Measurements from ENCODE around the gene HNRNPH3.
"Not testable (repeated sequence)": the region's sequence is repeated elsewhere in the genome, so short reads cannot be mapped to it uniquely, and the experiment has no call there.

HNRNPH3 gene, protein sequence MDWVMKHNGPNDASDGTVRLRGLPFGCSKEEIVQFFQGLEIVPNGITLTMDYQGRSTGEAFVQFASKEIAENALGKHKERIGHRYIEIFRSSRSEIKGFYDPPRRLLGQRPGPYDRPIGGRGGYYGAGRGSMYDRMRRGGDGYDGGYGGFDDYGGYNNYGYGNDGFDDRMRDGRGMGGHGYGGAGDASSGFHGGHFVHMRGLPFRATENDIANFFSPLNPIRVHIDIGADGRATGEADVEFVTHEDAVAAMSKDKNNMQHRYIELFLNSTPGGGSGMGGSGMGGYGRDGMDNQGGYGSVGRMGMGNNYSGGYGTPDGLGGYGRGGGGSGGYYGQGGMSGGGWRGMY

GRCh38 chr10:68331455-68332258 is at the start of gene HNRNPH3:
HNRNPH3 (plus strand) TSS chr10:68332064; CDS start chr10:68337222, 5,158 bp downstream.
- peak; percentile 97 for FAIRE-seq
- peak; percentile 99 for DNase-seq (ENCODE audit: low spot score)

- no peak for DNase-seq (ENCODE audit: low spot score)
Observed at GRCh38 chr10:68284062-68285001, 47.5 kb upstream of the HNRNPH3 start.

DNA sequence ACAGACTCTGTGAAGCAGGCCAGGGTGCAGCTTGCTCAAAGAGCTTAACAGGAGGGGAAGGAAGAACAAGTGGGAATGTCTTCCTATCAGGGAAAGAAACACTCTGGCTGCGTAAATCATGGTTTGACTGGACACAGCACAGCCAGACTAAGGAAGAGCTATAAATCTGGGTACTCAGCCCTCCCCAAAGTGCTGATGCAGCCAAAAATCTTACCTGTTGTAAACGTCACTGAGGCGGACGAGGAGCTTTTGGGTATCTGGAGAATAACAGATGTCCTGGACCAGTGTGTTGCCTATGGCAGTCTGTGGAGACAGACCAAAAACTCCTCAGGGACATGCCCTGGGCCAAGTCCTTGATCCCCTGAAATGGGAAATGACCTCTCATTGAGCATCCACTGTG is 43.1 kb upstream of the HNRNPH3 start:
- no peak for FAIRE-seq
- no peak for DNase-seq (ENCODE audit: low spot score)

More at GRCh38 chr10:68284062-68285001, 47.5 kb upstream of the HNRNPH3 start:
- FAIRE-seq = no peak

GRCh38 chr10:68290736-68291135 is 41.1 kb upstream of the HNRNPH3 start:
- DNase-seq (ENCODE audit: low spot score) (no peak), FAIRE-seq (no peak)

DNA sequence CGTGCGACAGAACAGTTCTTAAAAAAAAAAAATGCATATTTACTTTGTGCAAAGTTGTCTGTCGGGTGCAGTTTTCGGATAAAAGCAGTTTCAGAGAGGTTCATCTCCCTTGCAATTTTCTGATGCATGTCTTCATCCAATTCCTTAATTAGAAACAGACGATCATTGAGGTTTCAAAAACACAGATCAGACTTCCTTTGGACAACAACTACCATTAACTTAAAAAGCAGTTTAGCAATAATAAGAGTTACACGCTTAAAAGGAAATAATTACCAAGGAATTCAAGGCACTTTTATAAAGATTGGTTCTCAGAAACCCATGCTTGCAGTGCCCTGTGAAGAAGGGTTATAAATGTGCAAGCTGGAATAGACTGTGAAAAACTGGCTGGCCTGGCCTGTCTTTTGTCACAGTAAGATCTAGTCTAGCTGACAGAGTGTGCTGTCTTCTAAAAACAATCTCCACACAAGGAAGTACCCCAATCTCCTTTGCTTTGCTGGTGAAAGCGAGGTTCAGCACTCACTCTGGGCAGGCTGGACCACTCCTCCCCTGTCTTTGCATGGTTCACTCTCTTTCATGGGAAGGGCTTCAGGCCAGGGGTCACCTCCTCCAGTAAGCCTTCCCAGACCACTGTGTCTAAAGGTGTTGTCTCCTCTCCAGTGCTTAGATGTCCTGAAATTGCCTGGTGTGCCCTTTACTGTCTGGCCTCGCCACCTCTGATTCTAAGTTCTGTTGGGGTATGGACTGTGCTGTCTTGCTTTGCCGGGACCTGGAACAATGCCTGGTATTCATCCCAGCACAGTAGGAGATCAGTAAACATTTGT is 34.8 kb upstream of the HNRNPH3 start:
- FAIRE-seq = no peak

GRCh38 chr10:68301301-68301700 is 30.6 kb upstream of the HNRNPH3 start:
- FAIRE-seq (no peak), DNase-seq (ENCODE audit: low spot score) (no peak)

More for the DNA sequence above, 34.8 kb upstream of the HNRNPH3 start:
- no peak for DNase-seq (ENCODE audit: low spot score)

DNA sequence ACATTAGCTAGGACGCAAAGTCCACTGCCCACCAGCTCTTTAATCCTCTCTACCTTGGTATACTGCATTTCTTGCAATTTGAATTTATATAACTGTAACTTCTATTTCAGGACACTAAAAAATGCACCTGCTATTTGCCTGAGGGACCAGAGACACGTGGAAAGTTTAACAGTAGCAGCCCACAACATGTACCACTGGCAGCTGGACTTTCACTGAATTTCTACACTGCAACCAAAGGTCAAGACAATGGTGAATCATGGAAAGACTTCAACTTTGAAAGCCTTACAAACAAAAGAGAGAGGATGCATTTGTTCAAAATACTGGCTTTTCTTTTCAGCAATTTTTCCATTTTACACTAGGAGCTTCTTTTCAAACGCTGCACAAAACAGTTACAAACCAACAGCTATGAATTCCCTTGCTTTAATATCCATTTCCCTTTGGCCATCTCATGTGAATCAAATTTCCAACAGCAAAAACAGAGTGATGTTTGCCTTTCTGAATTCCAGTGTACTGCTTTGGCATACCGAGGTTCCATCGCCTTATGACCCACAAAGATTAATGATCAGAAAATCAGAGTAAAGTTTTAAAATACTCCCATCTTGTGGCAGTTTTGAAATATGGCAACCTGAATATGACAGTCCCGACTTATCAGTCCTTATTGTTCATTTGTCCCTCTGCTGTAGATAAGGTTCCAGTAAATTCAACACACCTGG is 29.9 kb upstream of the HNRNPH3 start:
- FAIRE-seq = no peak
- DNase-seq (ENCODE audit: low spot score) = peak; percentile 59

DNA sequence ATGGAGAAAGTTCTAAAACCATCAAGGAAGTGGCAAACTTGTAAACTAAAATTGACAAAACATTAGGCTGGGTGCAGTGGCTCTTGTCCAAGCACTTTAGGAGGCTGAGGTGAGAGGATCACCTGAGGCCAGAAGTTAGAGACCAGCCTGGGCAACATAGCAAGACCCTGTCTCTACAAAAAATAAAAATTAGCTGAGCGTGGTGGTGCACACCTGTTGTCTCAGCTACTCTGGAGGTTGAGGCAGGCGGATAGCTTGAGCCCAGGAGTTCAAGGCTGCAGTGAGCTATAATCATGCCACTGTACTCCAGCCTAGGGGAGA is 29.4 kb upstream of the HNRNPH3 start:
- FAIRE-seq (no peak), DNase-seq (ENCODE audit: low spot score) (no peak)

DNA sequence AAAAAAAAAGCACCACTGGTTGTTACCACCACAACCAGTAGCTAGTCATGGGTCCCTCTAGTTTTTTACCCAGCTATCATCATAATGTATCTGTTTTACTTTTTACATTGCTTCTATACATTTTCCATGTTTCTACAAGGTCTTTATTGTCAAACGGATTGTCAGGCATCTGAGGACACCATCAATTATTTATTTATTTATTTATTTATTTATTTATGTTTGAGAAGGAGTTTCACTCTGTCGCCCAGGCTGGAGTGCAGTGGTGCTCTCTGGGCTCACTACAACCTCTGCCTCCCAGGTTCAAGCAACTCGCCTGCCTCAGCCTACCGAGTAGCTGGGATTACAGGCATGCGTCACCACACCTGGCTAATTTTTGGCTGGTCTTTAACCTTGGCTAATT is 29.0 kb upstream of the HNRNPH3 start:
- FAIRE-seq (no peak), DNase-seq (ENCODE audit: low spot score) (no peak)

DNA sequence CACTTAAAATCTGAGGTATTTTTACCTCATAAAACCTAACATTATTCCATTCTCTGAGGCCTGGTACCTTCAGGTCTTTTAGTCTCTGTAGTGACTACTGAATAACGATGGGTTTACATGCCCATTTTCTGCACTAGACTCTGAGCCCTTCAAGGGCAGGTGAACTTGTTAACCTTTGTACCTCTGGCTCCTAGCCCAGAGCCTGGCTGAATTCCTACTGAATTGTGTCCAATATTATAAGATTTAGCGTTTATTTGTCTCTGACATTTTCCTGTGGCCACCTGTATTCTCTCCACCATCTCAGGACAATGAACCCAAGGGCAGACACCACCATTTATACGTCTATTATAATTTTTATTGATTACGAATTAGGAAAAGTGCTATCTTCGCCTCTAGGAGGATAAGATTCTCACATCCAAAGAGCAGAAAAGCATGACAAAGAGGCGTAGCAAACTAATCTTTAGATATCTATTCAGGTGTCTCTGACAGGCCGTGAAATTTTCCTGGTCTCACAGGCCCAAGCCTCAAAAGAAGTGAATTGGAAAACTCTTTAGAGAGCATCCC is 27.9 kb upstream of the HNRNPH3 start:
- DNase-seq (ENCODE audit: low spot score) = no peak
- no peak for FAIRE-seq

- FAIRE-seq (no peak), DNase-seq (ENCODE audit: low spot score) (no peak)
Observed at GRCh38 chr10:68305854-68306253, 26.0 kb upstream of the HNRNPH3 start.

GRCh38 chr10:68310531-68310930 is 21.3 kb upstream of the HNRNPH3 start:
- FAIRE-seq (no peak), DNase-seq (ENCODE audit: low spot score) (no peak)

GRCh38 chr10:68314930-68315329 is 16.9 kb upstream of the HNRNPH3 start:
- not testable (repeated sequence) for FAIRE-seq; DNase-seq (ENCODE audit: low spot score)

DNA sequence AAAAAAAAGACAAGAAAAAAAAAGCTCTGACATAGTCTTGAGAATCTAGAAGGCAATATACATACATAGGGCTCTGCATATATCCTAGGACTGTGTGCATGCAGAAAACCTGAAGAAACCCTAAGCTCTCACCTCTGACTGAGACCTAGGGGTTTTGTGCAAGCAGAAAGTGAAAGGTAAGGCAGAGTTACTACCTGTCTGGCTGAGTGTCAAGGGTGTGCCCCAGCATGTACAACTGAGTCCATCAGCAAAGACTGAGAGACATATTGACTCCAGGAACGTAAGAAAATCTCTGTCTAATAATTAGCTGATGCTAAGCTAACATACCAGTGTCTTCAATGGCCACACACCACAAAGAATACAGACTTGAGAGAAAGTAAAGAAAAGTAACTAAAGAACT is 16.3 kb upstream of the HNRNPH3 start:
- FAIRE-seq (no peak), DNase-seq (ENCODE audit: low spot score) (no peak)

DNA sequence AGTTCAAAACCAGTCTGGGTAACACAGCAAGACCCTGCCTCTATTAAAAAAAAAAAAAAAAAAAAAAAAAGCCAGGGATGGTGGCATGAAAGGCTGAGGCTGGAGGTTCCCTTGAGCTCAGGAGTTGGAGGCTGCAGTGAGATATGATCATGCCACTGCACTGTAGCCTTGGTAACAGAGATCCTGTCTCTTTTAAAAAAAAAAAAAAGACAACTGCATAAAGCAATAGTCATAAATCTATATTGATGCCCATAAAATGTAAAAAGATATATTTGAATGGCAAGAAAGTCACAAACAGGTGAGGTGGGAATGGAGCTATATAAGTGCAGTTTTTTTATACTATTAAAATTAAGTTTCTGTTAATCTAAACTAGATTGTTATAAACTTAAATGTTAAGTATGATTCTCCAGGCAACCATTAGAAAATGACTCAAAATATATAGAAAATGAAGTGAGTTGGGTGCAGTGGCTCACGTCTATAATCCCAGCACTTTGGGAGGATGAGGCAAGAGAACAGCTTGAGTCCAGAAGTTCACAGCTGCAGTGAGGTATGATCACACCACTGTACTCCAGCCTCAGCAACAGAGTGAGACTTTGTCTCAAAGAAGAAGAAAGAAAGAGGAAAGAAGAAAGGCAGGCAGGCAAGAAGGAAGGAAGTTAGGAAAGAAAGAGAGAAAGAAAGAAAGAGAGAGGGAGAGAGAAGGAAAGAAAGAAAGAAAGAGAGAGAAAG is 13.4 kb upstream of the HNRNPH3 start:
- DNase-seq (ENCODE audit: low spot score) (no peak), FAIRE-seq (no peak)

DNA sequence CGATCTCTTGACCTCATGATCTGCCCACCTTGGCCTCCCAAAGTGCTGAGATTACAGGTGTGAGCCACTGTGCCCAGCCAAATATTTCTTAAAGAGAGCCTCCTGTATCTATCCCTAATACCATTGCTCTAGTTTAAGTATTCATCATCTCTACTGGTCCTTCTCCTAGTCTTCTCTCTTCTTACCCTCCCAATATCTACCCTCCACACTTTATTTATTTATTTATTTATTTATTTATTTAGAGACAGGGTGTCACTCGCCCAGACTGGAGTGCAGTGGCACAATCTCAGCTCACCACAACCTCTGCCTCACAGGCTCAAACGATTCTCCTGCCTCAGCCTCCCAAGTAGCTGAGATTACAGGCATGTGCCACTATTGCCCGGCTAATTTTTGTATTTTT is 7.5 kb upstream of the HNRNPH3 start:
- FAIRE-seq = not testable (repeated sequence)

DNA sequence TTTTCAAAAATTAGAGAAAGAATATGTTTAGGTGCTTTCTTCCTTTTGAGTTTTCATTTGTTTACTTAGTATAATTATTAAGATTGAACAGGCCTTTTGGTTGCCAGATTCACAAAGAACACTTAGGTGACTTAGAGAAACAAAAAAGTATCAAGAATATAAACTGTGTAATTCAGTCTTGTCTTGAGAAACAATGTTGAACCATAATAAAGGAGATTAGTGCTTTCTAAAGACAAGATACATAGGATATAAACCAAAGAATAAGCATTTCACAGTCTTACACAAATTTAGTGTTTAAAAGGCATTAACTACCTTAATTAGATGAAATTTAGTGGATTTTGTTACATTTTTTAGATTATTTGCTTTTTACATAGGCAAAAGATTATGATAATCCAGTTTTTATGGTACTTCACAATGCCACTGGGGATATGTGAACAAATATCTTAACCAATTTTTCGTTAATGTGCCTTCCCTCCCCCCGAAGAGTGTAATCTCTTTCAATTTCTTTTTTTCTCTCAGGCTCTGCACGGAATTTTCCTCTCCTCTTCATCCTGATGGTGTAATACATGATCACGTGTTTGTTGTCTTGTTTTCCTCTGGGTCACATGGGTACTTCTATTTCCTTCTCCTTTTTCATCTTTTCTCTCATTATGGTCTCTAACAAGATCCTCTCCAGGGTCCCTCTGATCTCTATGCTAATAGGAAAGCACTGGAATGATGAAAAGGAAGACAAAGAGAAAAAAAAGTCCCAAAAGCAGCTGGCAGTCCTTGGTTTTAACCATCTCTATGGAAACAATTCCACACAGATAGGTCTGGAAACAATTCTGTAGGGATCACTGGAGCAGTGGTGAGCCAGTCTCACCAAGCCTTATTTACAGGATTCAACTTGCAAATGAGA is 3.7 kb upstream of the HNRNPH3 start:
- peak; percentile 40 for DNase-seq (ENCODE audit: low spot score)

More for the DNA sequence above, 7.5 kb upstream of the HNRNPH3 start:
- DNase-seq (ENCODE audit: low spot score) = not testable (repeated sequence)

DNA sequence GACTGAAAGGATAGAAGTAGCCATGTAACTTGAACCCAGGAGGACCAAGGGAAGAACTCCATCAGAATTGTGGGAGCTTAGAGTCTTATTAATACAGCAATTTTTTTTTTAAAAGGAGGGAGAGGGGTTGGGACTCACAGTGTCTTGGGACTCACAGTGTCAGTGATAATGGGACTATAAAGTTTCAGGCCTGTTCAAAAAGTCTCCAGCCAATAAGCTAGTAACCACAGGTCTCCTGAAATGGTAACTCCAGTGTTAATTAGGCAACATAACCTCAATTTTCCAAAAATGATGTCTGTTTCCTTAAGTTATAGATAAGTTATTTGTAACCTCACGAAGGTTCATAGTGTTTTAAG is 2.4 kb upstream of the HNRNPH3 start:
- DNase-seq (ENCODE audit: low spot score) (no peak), FAIRE-seq (no peak)

More for the DNA sequence above, 3.7 kb upstream of the HNRNPH3 start:
- no peak for FAIRE-seq

All from urothelium cell line (cell line).